Measurements from ENCODE around the gene MYH10.

- TF ChIP-seq, protein P1, sequence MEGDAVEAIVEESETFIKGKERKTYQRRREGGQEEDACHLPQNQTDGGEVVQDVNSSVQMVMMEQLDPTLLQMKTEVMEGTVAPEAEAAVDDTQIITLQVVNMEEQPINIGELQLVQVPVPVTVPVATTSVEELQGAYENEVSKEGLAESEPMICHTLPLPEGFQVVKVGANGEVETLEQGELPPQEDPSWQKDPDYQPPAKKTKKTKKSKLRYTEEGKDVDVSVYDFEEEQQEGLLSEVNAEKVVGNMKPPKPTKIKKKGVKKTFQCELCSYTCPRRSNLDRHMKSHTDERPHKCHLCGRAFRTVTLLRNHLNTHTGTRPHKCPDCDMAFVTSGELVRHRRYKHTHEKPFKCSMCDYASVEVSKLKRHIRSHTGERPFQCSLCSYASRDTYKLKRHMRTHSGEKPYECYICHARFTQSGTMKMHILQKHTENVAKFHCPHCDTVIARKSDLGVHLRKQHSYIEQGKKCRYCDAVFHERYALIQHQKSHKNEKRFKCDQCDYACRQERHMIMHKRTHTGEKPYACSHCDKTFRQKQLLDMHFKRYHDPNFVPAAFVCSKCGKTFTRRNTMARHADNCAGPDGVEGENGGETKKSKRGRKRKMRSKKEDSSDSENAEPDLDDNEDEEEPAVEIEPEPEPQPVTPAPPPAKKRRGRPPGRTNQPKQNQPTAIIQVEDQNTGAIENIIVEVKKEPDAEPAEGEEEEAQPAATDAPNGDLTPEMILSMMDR (IDR thresholded peaks at IDR 0.05): no peak
- no peak for TF ChIP-seq POLR2A (IDR thresholded peaks at IDR 0.05)
Measured at GRCh38 chr17:8631554-8631877, 991 bp upstream of the MYH10 start.

Measured in ovary (tissue), 3 donors.